GM12878 (cell line): ENCODE data around the gene CASS4. TPM values are rescaled to one million over a fixed set of nuclear protein-coding genes. Genes with fewer than 3 reads are reported as not detected.

ENCODE experiments used
- ATAC-seq: fragments of 200-7000 bp; cut with Tn5 transposase; 3 replicates; pipeline ENCODE4 v1.9.1; 2020; ENCODE audit warnings: mild to moderate bottlenecking, moderate library complexity
- BruUV-seq: library from RNA; stranded (reverse); fragments of 400-500 nt; replicated peaks from 2 replicates; lab custom pipeline; 2021; lab: Mats Ljungman, UMichigan
- CTCF ChIA-PET: fragments of 300-600 bp; sonication (Branson Sonifier 250); formaldehyde crosslinking; extraction: SDS; loops from one replicate; lab custom pipeline; 2021; ENCODE audit warnings: inconsistent platforms; lab: Yijun Ruan, JAX
- POLR2A ChIA-PET: fragments of 350-600 bp; formaldehyde crosslinking; extraction: SDS; loops from one replicate; lab custom pipeline; 2021; ENCODE audit warnings: inconsistent platforms; lab: Charles Lee
- RAD21 ChIA-PET: fragments of 300-600 bp; sonication (Branson Sonifier 250); formaldehyde crosslinking; loops from one replicate; lab custom pipeline; 2023; ENCODE audit warnings: antibody characterized with exemption; ENCODE audit not compliant: unreplicated experiment; lab: Charles Lee
- SMC1A ChIA-PET: fragments of 300-600 bp; sonication (Branson Sonifier 250); formaldehyde crosslinking; loops from one replicate; lab custom pipeline; 2023; ENCODE audit not compliant: unreplicated experiment, uncharacterized antibody; lab: Charles Lee
- DNase-seq: peaks from one replicate; pipeline ENCODE4 v3.0.0-alpha.2; 2011; ENCODE audit warnings: low read depth, low spot score
- FAIRE-seq: peaks from 3 replicates; lab custom pipeline; 2011; peaks lifted over from hg19 to GRCh38; lab: Jason Lieb, UNC
- H2AFZ ChIP-seq: 2 replicates; pipeline ENCODE4 v1.6.0; 2011; ENCODE audit warnings: low read depth, low read length, control low read depth; ENCODE audit not compliant: control insufficient read depth
- H3K27ac ChIP-seq: 2 replicates; pipeline ENCODE4 v1.5.1; 2011; ENCODE audit warnings: control low read depth; ENCODE audit not compliant: control insufficient read depth, insufficient read depth
- H3K27me3 ChIP-seq, 2 experiments: replicated peaks in 1 of 2; 2 replicates each; pipeline versions ENCODE4 v1.6.0 to v1.6.1; 2011; ENCODE audit warnings: low read length in 1 of 2; ENCODE audit not compliant: control insufficient read depth in 2 of 2, insufficient read depth in 2 of 2
- H3K36me3 ChIP-seq, 2 experiments: 2 replicates each; pipeline ENCODE4 v1.5.1; 2011; ENCODE audit warnings: low read length in 1 of 2; ENCODE audit not compliant: control insufficient read depth in 2 of 2, insufficient read depth in 2 of 2
- H3K4me1 ChIP-seq: 2 replicates; pipeline ENCODE4 v1.6.1; 2011; ENCODE audit warnings: mild to moderate bottlenecking, low read length, moderate library complexity, mixed read lengths; ENCODE audit not compliant: control insufficient read depth, insufficient read depth
- H3K4me2 ChIP-seq: 2 replicates; pipeline ENCODE4 v1.6.0; 2011; ENCODE audit warnings: control low read depth; ENCODE audit not compliant: control insufficient read depth, insufficient read depth
- H3K4me3 ChIP-seq: fragments of 200-600 bp; sonication (generic); 2 replicates; pipeline ENCODE4 v1.5.1; 2016
- H3K79me2 ChIP-seq: 2 replicates; pipeline ENCODE4 v1.6.0; 2011; ENCODE audit warnings: low read length; ENCODE audit not compliant: control insufficient read depth, insufficient read depth
- H3K9ac ChIP-seq: 2 replicates; pipeline ENCODE4 v1.8.0; 2011; ENCODE audit warnings: low read length, control low read depth, mixed read lengths; ENCODE audit not compliant: control insufficient read depth, insufficient read depth
- H3K9me3 ChIP-seq: replicated peaks from 3 replicates; pipeline ENCODE4 v1.5.1; 2011; ENCODE audit warnings: mild to moderate bottlenecking, low read length; ENCODE audit not compliant: control insufficient read depth, insufficient read depth
- H4K20me1 ChIP-seq: 2 replicates; pipeline ENCODE4 v1.6.0; 2011; ENCODE audit not compliant: control insufficient read depth, insufficient read depth
- EED ChIP-seq: sonication (generic); IDR thresholded peaks from 2 replicates; pipeline ENCODE4 v1.6.1; 2016; ENCODE audit warnings: antibody characterized with exemption, low read depth
- EZH2 ChIP-seq: IDR thresholded peaks from 2 replicates; pipeline ENCODE4 v1.6.1; 2012; ENCODE audit warnings: low read depth, mild to moderate bottlenecking, control low read depth, inconsistent platforms, low read length, borderline replicate concordance; ENCODE audit not compliant: control insufficient read depth
- FOXK2 ChIP-seq: fragments of 450-650 bp; IDR thresholded peaks from 2 replicates; pipeline ENCODE4 v1.6.1; 2017; ENCODE audit warnings: mild to moderate bottlenecking, moderate library complexity
- JUND ChIP-seq: IDR thresholded peaks from 2 replicates; pipeline ENCODE4 v1.6.1; 2012; ENCODE audit warnings: low read depth, mild to moderate bottlenecking, low read length, improper control_type of control experiment, moderate library complexity
- PAX8 ChIP-seq: fragments of 450-650 bp; IDR thresholded peaks from 2 replicates; pipeline ENCODE4 v1.6.1; 2017; ENCODE audit warnings: mild to moderate bottlenecking, moderate library complexity
- POLR2A ChIP-seq: IDR thresholded peaks from 2 replicates; pipeline ENCODE4 v1.6.1; 2011; ENCODE audit warnings: low read depth, mild to moderate bottlenecking, low read length
- RAD21 ChIP-seq: IDR thresholded peaks from 2 replicates; pipeline ENCODE4 v1.6.1; 2011; ENCODE audit warnings: mild to moderate bottlenecking, low read depth, low read length, moderate library complexity; ENCODE audit not compliant: insufficient read depth
- RUNX3 ChIP-seq: IDR thresholded peaks from 2 replicates; pipeline ENCODE4 v1.6.1; 2012; ENCODE audit warnings: low read length, inconsistent platforms
- SMC3 ChIP-seq: IDR thresholded peaks from 2 replicates; pipeline ENCODE4 v1.6.1; 2011; ENCODE audit warnings: low read length, improper control_type of control experiment, borderline replicate concordance
- STAT1 ChIP-seq: fragments of 450-650 bp; conservative IDR thresholded peaks from 2 replicates; pipeline ENCODE4 v1.6.1; 2014; ENCODE audit warnings: antibody characterized with exemption, mild to moderate bottlenecking
- ZBTB40 ChIP-seq: fragments of 450-650 bp; IDR thresholded peaks from 2 replicates; pipeline ENCODE4 v1.6.1; 2016; ENCODE audit warnings: mild to moderate bottlenecking, moderate library complexity, borderline replicate concordance
- ZNF24 ChIP-seq: fragments of 450-650 bp; IDR thresholded peaks from 2 replicates; pipeline ENCODE4 v1.6.1; 2017; ENCODE audit warnings: antibody characterized with exemption, mild to moderate bottlenecking
- ZNF622 ChIP-seq: fragments of 450-650 bp; IDR thresholded peaks from 2 replicates; pipeline ENCODE4 v1.6.1; 2017; ENCODE audit warnings: mild to moderate bottlenecking, inconsistent platforms
- ZSCAN29 ChIP-seq: fragments of 450-650 bp; IDR thresholded peaks from 2 replicates; pipeline ENCODE4 v1.6.1; 2017; ENCODE audit warnings: mild to moderate bottlenecking, moderate library complexity
- ZZZ3 ChIP-seq: IDR thresholded peaks from 2 replicates; pipeline ENCODE4 v1.6.1; 2011; ENCODE audit warnings: low read depth; ENCODE audit not compliant: control insufficient read depth, insufficient read length
- in situ Hi-C: fragments of 300-500 bp; cut with MboI; formaldehyde crosslinking; loops from 9 replicates; pipeline ENCODE4 v1.14.3; 2018; ENCODE audit warnings: mixed read lengths
- intact Hi-C: fragments of 100-400 bp; cut with micrococcal nuclease; formaldehyde crosslinking; loops from one replicate; pipeline ENCODE4 v1.14.2; 2022; ENCODE audit not compliant: unreplicated experiment
- polyA plus RNA-seq, 11 experiments: library from polyadenylated mRNA; depleted of rRNA in 4 of 11; unstranded in 6 of 11; stranded (reverse) in 5 of 11; fragments of >200 nt; fragmentation: Nextera tagmentation in 4 of 11; fragmentation: Illumina TruSeq in 1 of 11; extraction: Ambion mirVana in 4 of 11; extraction: Trizol in 1 of 11; gene quantifications; 1 replicate in 1 of 11; 2 replicates in 10 of 11; pipeline versions ENCODE4 v1.2.1 to v1.2.3, GENCODE V29; 2011 to 2016; ENCODE audit warnings: inconsistent platforms in 2 of 11, missing spikeins in 2 of 11, low read depth in 1 of 11
- total RNA-seq, 4 experiments: library from RNA; depleted of rRNA in 3 of 4; stranded (reverse); fragments of >200 nt in 3 of 4; fragmentation: Illumina TruSeq in 1 of 4; extraction: Trizol in 1 of 4; gene quantifications; 2 replicates each; pipeline versions ENCODE4 v1.2.1 to v1.2.3, GENCODE V29; 2013 to 2021
- TF ChIP-seq, protein P1 (sequence below): fragments of 450-650 bp; conservative IDR thresholded peaks from 2 replicates; pipeline ENCODE4 v1.6.1; 2017; ENCODE audit warnings: mild to moderate bottlenecking, moderate library complexity

Gene CASS4
- total and polyA plus RNA-seq, 10 of the 15 experiments (the other 5 are each of a cell fraction or from before 2014, with no cell fraction given), result 0.04 to 0.24 (median 0.11) TPM; not detected in 1

GRCh38 chr20:56400001-56400640, 11.9 kb upstream of the CASS4 start:
- peak overlapping the region; percentile 31; the same call in 1 of the 2 replicates for H3K4me2 ChIP-seq
- peak; percentile 31 for DNase-seq
- in situ Hi-C loops (no loop called here), intact Hi-C loops (loop anchor here (1.0 to 2.0 kb wide), 3 partner anchors 68 to 177 kb away; partner anchors contain the start of gene RTF2)
- no peak overlapping the region for H2AFZ ChIP-seq
- FAIRE-seq, result peak; percentile 93
- ChIA-PET SMC1A (interaction anchor here (0.6 to 1.5 kb wide), 4 partner anchors 12 to 177 kb away, joined by 3 to 5 read pairs (median 3); partner anchors contain the start of gene CASS4), POLR2A (no interaction called here), CTCF (interaction anchor here (0.6 to 2.4 kb wide), 6 partner anchors 9 to 151 kb away, joined by 3 to 10 read pairs (median 6); partner anchors contain the start of genes AURKA, CASS4 and CSTF1), RAD21 (interaction anchor here (1.0 to 2.4 kb wide), 2 partner anchors 13 to 150 kb away, joined by 3 to 5 read pairs; no protein-coding TSS in a partner anchor)
- no peaks in the 10 kb centered on the region for H4K20me1 ChIP-seq
- H3K27me3 ChIP-seq, result no peaks in the 10 kb centered on the region
- H3K79me2 ChIP-seq, result peaks cover 5% of the 10 kb centered on the region
- H3K9me3 ChIP-seq, result no peaks in the 10 kb centered on the region
- H3K36me3 ChIP-seq, result peaks cover 14 to 42% of the 10 kb centered on the region in 2 experiments
- no peaks in the 10 kb centered on the region for H3K4me1 ChIP-seq
- ATAC-seq, result peak; percentile 94
- H3K27ac ChIP-seq, result no peak overlapping the region
- H3K9ac ChIP-seq, result no peak overlapping the region
- no TSS peak for BruUV-seq
- H3K4me3 ChIP-seq, result no peak overlapping the region
- no peak for TF ChIP-seq ZNF24
- peak; percentile 78 for TF ChIP-seq RAD21
- TF ChIP-seq RUNX3, result 0 out of 2 replicates have a peak, but pooled peaks have one; percentile 9
- TF ChIP-seq, protein P1, sequence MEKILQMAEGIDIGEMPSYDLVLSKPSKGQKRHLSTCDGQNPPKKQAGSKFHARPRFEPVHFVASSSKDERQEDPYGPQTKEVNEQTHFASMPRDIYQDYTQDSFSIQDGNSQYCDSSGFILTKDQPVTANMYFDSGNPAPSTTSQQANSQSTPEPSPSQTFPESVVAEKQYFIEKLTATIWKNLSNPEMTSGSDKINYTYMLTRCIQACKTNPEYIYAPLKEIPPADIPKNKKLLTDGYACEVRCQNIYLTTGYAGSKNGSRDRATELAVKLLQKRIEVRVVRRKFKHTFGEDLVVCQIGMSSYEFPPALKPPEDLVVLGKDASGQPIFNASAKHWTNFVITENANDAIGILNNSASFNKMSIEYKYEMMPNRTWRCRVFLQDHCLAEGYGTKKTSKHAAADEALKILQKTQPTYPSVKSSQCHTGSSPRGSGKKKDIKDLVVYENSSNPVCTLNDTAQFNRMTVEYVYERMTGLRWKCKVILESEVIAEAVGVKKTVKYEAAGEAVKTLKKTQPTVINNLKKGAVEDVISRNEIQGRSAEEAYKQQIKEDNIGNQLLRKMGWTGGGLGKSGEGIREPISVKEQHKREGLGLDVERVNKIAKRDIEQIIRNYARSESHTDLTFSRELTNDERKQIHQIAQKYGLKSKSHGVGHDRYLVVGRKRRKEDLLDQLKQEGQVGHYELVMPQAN, result no peak
- no peak for TF ChIP-seq ZBTB40
- no peak for TF ChIP-seq POLR2A
- TF ChIP-seq JUND, result no peak
- no peak for TF ChIP-seq PAX8
- TF ChIP-seq ZSCAN29, result no peak
- TF ChIP-seq ZZZ3, result no peak
- TF ChIP-seq EZH2, result no peak
- TF ChIP-seq EED, result no peak
- no peak for TF ChIP-seq STAT1
- peak; percentile 82 for TF ChIP-seq SMC3
- TF ChIP-seq ZNF622, result no peak
- TF ChIP-seq FOXK2, result no peak
